Measurements from ENCODE around the gene PNLIPRP2. TPM values are rescaled to one million over a fixed set of nuclear protein-coding genes. Genes with fewer than 3 reads are reported as not detected.

The PNLIPRP2 gene
- total RNA-seq, 4 donors from 2014 or later = 0.42 to 4.1 (median 2.4) TPM; not detected in 1

- TF ChIP-seq POLR2A (IDR thresholded peaks at IDR 0.05) (no peak), EP300 (IDR thresholded peaks at IDR 0.05) (no peak)
- TF ChIP-seq, protein P1, sequence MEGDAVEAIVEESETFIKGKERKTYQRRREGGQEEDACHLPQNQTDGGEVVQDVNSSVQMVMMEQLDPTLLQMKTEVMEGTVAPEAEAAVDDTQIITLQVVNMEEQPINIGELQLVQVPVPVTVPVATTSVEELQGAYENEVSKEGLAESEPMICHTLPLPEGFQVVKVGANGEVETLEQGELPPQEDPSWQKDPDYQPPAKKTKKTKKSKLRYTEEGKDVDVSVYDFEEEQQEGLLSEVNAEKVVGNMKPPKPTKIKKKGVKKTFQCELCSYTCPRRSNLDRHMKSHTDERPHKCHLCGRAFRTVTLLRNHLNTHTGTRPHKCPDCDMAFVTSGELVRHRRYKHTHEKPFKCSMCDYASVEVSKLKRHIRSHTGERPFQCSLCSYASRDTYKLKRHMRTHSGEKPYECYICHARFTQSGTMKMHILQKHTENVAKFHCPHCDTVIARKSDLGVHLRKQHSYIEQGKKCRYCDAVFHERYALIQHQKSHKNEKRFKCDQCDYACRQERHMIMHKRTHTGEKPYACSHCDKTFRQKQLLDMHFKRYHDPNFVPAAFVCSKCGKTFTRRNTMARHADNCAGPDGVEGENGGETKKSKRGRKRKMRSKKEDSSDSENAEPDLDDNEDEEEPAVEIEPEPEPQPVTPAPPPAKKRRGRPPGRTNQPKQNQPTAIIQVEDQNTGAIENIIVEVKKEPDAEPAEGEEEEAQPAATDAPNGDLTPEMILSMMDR (IDR thresholded peaks at IDR 0.05) = no peak
- peaks cover 0 to 61% (median 0%) of the 10 kb centered on the region in 3 donors for H3K36me3 ChIP-seq
- no peak for DNase-seq (ENCODE audit: low spot score in 2 of 2)
Observed at GRCh38 chr10:116679351-116679750, 58.6 kb downstream of the PNLIPRP2 start.

GRCh38 chr10:116683166-116683565 is 62.4 kb downstream of the PNLIPRP2 start:
- peaks cover 0 to 34% (median 6%) of the 10 kb centered on the region in 4 donors for H3K4me1 ChIP-seq
- H3K36me3 ChIP-seq = peaks cover 0 to 39% (median 0%) of the 10 kb centered on the region in 3 donors
- H3K27me3 ChIP-seq = no peaks in the 10 kb centered on the region
- DNase-seq (ENCODE audit: low spot score in 2 of 2) = no peak
- TF ChIP-seq, protein P1 (IDR thresholded peaks at IDR 0.05) = no peak
- TF ChIP-seq EP300 (IDR thresholded peaks at IDR 0.05) = no peak
- TF ChIP-seq POLR2A (IDR thresholded peaks at IDR 0.05) = no peak
- no peaks in the 10 kb centered on the region for H3K9me3 ChIP-seq
- WGBS, 2 donors = 87 to 91% methylated on average over 9 of the region's 9 CpGs
- H3K27ac ChIP-seq = peak overlapping the region in 2 of 4 donors; percentile 66 to 79
- no peak overlapping the region for H3K4me3 ChIP-seq

More at GRCh38 chr10:116679351-116679750, 58.6 kb downstream of the PNLIPRP2 start:
- no peak overlapping the region for H3K4me3 ChIP-seq
- H3K9me3 ChIP-seq = no peaks in the 10 kb centered on the region
- 93 to 95% methylated on average over 15 of the region's 15 CpGs for WGBS, 2 donors
- H3K27me3 ChIP-seq = no peaks in the 10 kb centered on the region
- H3K27ac ChIP-seq = peak overlapping the region in 1 of 4 donors; percentile 21
- H3K4me1 ChIP-seq = peaks cover 0 to 16% (median 1%) of the 10 kb centered on the region in 4 donors

- peaks cover 0 to 40% (median 11%) of the 10 kb centered on the region in 4 donors for H3K4me1 ChIP-seq
- no peaks in the 10 kb centered on the region for H3K27me3 ChIP-seq
- H3K27ac ChIP-seq = peak overlapping the region in 2 of 4 donors; percentile 66 to 79
- WGBS, 2 donors = 76 to 88% methylated on average over 10 to 11 of the region's 11 CpGs
- peaks cover 0 to 39% (median 0%) of the 10 kb centered on the region in 3 donors for H3K36me3 ChIP-seq
- TF ChIP-seq, protein P1 (IDR thresholded peaks at IDR 0.05) = no peak
- TF ChIP-seq POLR2A (IDR thresholded peaks at IDR 0.05) (no peak), EP300 (IDR thresholded peaks at IDR 0.05) (no peak)
- no peaks in the 10 kb centered on the region for H3K9me3 ChIP-seq
- no peak overlapping the region for H3K4me3 ChIP-seq
- DNase-seq (ENCODE audit: low spot score in 2 of 2) = no peak
Observed at GRCh38 chr10:116683821-116684220, 63.1 kb downstream of the PNLIPRP2 start.

DNA sequence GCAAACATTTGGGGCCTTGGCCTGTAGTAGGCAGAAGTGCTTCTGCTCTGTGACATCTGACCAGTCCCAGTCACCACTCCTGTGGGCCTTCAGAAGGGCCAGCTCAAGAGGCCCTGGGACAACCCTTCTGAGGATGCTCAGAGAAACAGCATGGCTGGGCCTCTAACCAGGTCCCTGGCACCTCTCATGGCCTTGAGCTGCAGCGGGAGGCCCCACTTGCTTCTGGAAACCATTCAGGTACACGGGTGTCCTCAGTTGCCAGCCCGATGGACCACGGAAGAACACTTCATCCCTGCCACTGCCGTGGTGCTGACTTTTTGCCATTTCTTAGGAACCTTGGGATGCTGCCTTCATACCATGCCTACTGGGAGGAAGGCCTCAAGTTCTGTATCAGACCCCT is 64.0 kb downstream of the PNLIPRP2 start:
- H3K9me3 ChIP-seq = no peaks in the 10 kb centered on the region
- no peaks in the 10 kb centered on the region for H3K27me3 ChIP-seq
- DNase-seq (ENCODE audit: low spot score in 2 of 2) = no peak
- peaks cover 0 to 50% (median 13%) of the 10 kb centered on the region in 4 donors for H3K4me1 ChIP-seq
- 84 to 93% methylated on average over 3 to 5 of the region's 5 CpGs for WGBS, 2 donors
- peak overlapping the region in 1 of 4 donors; percentile 50 for H3K27ac ChIP-seq
- TF ChIP-seq EP300 (IDR thresholded peaks at IDR 0.05) (no peak), POLR2A (IDR thresholded peaks at IDR 0.05) (no peak)
- TF ChIP-seq, protein P1 (IDR thresholded peaks at IDR 0.05) = no peak
- peaks cover 0 to 32% (median 0%) of the 10 kb centered on the region in 3 donors for H3K36me3 ChIP-seq
- no peak overlapping the region for H3K4me3 ChIP-seq

- Histone ChIP-seq H3K27ac (peak overlapping the region in 2 of 4 donors; percentile 82 to 83), H3K36me3 (peaks cover 0 to 23% (median 0%) of the 10 kb centered on the region in 3 donors), H3K27me3 (no peaks in the 10 kb centered on the region), H3K4me1 (peaks cover 0 to 60% (median 16%) of the 10 kb centered on the region in 4 donors), H3K9me3 (no peaks in the 10 kb centered on the region), H3K4me3 (no peak overlapping the region)
- TF ChIP-seq EP300 (IDR thresholded peaks at IDR 0.05) (no peak), POLR2A (IDR thresholded peaks at IDR 0.05) (no peak)
- TF ChIP-seq, protein P1 (IDR thresholded peaks at IDR 0.05) = no peak
- DNase-seq (ENCODE audit: low spot score in 2 of 2) = no peak
- 94 to 95% methylated on average over 6 of the region's 6 CpGs for WGBS, 2 donors
Observed at GRCh38 chr10:116685807-116686206, 65.1 kb downstream of the PNLIPRP2 start.

Measured in tibial nerve (tissue), 4 donors.